ES-I3 (cell line): ENCODE results near the gene SVEP1.

Source experiments
- H3K36me3 ChIP-seq: 2 replicates; pipeline ENCODE4 v1.6.1; 2013; ENCODE audit warnings: mild to moderate bottlenecking, low read length, control low read depth, moderate library complexity; ENCODE audit not compliant: insufficient read depth
- H3K4me1 ChIP-seq: 2 replicates; pipeline ENCODE4 v1.6.1; 2013; ENCODE audit warnings: mild to moderate bottlenecking, control low read depth, low read length; ENCODE audit not compliant: insufficient read depth
- H3K9ac ChIP-seq: 2 replicates; pipeline ENCODE4 v1.6.1; 2013; ENCODE audit warnings: low read depth, mild to moderate bottlenecking, low read length, moderate library complexity
- H3K9me3 ChIP-seq: 2 replicates; pipeline ENCODE4 v1.6.1; 2013; ENCODE audit warnings: mild to moderate bottlenecking, low read length, moderate library complexity; ENCODE audit not compliant: control insufficient read depth, insufficient read depth

SVEP1 gene

GRCh38 chr9:110464321-110464720, 115.2 kb downstream of the SVEP1 start:
- no peak overlapping the region for H3K9ac ChIP-seq
- H3K9me3 ChIP-seq = no peaks in the 10 kb centered on the region
- no peaks in the 10 kb centered on the region for H3K36me3 ChIP-seq
- no peaks in the 10 kb centered on the region for H3K4me1 ChIP-seq

GRCh38 chr9:110463499-110463898, 116.0 kb downstream of the SVEP1 start:
- no peaks in the 10 kb centered on the region for H3K36me3 ChIP-seq
- H3K9ac ChIP-seq = no peak overlapping the region
- no peaks in the 10 kb centered on the region for H3K9me3 ChIP-seq
- H3K4me1 ChIP-seq = no peaks in the 10 kb centered on the region

GRCh38 chr9:110457245-110457644, 122.3 kb downstream of the SVEP1 start:
- Histone ChIP-seq H3K9me3 (no peaks in the 10 kb centered on the region), H3K36me3 (no peaks in the 10 kb centered on the region)

GRCh38 chr9:110456681-110457080, 122.9 kb downstream of the SVEP1 start:
- H3K36me3 ChIP-seq = no peaks in the 10 kb centered on the region
- no peak overlapping the region for H3K9ac ChIP-seq
- H3K9me3 ChIP-seq = no peaks in the 10 kb centered on the region
- no peaks in the 10 kb centered on the region for H3K4me1 ChIP-seq

More at GRCh38 chr9:110457245-110457644, 122.3 kb downstream of the SVEP1 start:
- Histone ChIP-seq H3K9ac (no peak overlapping the region), H3K4me1 (no peaks in the 10 kb centered on the region)

GRCh38 chr9:110455860-110456259, 123.7 kb downstream of the SVEP1 start:
- no peak overlapping the region for H3K9ac ChIP-seq
- no peaks in the 10 kb centered on the region for H3K36me3 ChIP-seq
- H3K9me3 ChIP-seq = no peaks in the 10 kb centered on the region
- H3K4me1 ChIP-seq = no peaks in the 10 kb centered on the region

GRCh38 chr9:110452227-110452801, 127.2 kb downstream of the SVEP1 start:
- H3K4me1 ChIP-seq = no peaks in the 10 kb centered on the region
- no peaks in the 10 kb centered on the region for H3K9me3 ChIP-seq
- no peak overlapping the region for H3K9ac ChIP-seq
- H3K36me3 ChIP-seq = no peaks in the 10 kb centered on the region

GRCh38 chr9:110451726-110452125, 127.8 kb downstream of the SVEP1 start:
- no peaks in the 10 kb centered on the region for H3K36me3 ChIP-seq
- no peak overlapping the region for H3K9ac ChIP-seq
- H3K9me3 ChIP-seq = no peaks in the 10 kb centered on the region
- no peaks in the 10 kb centered on the region for H3K4me1 ChIP-seq

GRCh38 chr9:110447476-110447875, 132.1 kb downstream of the SVEP1 start:
- no peaks in the 10 kb centered on the region for H3K36me3 ChIP-seq

GRCh38 chr9:110446171-110446570, 133.4 kb downstream of the SVEP1 start:
- H3K9me3 ChIP-seq = peaks cover 3% of the 10 kb centered on the region
- H3K9ac ChIP-seq = no peak overlapping the region
- no peaks in the 10 kb centered on the region for H3K4me1 ChIP-seq
- H3K36me3 ChIP-seq = no peaks in the 10 kb centered on the region

More at GRCh38 chr9:110447476-110447875, 132.1 kb downstream of the SVEP1 start:
- Histone ChIP-seq H3K9me3 (peaks cover 3% of the 10 kb centered on the region), H3K4me1 (no peaks in the 10 kb centered on the region), H3K9ac (no peak overlapping the region)

GRCh38 chr9:110444911-110445310, 134.6 kb downstream of the SVEP1 start:
- Histone ChIP-seq H3K4me1 (no peaks in the 10 kb centered on the region), H3K9me3 (peaks cover 3% of the 10 kb centered on the region), H3K36me3 (no peaks in the 10 kb centered on the region), H3K9ac (no peak overlapping the region)

- Histone ChIP-seq H3K9me3 (peaks cover 3% of the 10 kb centered on the region), H3K9ac (no peak overlapping the region), H3K36me3 (no peaks in the 10 kb centered on the region), H3K4me1 (no peaks in the 10 kb centered on the region)
These were observed 135.7 kb downstream of the SVEP1 start for GRCh38 chr9:110443866-110444220.

- Histone ChIP-seq H3K36me3 (no peaks in the 10 kb centered on the region), H3K4me1 (no peaks in the 10 kb centered on the region), H3K9me3 (peaks cover 3% of the 10 kb centered on the region), H3K9ac (no peak overlapping the region)
These were observed 136.2 kb downstream of the SVEP1 start for GRCh38 chr9:110443146-110443865.

GRCh38 chr9:110440796-110441195, 138.7 kb downstream of the SVEP1 start:
- Histone ChIP-seq H3K9ac (no peak overlapping the region), H3K36me3 (no peaks in the 10 kb centered on the region), H3K4me1 (no peaks in the 10 kb centered on the region), H3K9me3 (no peaks in the 10 kb centered on the region)

GRCh38 chr9:110440172-110440571, 139.4 kb downstream of the SVEP1 start:
- H3K4me1 ChIP-seq = no peaks in the 10 kb centered on the region
- no peak overlapping the region for H3K9ac ChIP-seq

GRCh38 chr9:110432253-110432652, 147.3 kb downstream of the SVEP1 start:
- Histone ChIP-seq H3K9me3 (no peaks in the 10 kb centered on the region), H3K36me3 (no peaks in the 10 kb centered on the region), H3K9ac (no peak overlapping the region)

More at GRCh38 chr9:110440172-110440571, 139.4 kb downstream of the SVEP1 start:
- Histone ChIP-seq H3K9me3 (no peaks in the 10 kb centered on the region), H3K36me3 (no peaks in the 10 kb centered on the region)

More at GRCh38 chr9:110432253-110432652, 147.3 kb downstream of the SVEP1 start:
- no peaks in the 10 kb centered on the region for H3K4me1 ChIP-seq
